ENCODE results near the gene GRID1.
A peak's percentile ranks its signal among the peaks of the same experiment; 100 is the strongest.

GRCh38 chr10:85916286-85916685 lies 450.3 kb downstream of the GRID1 start:
- TF ChIP-seq GATA2 (IDR thresholded peaks at IDR 0.05; ENCODE audit: low read depth, low read length) (0 out of 2 replicates have a peak, but pooled peaks have one; percentile 15), GATA3 (IDR thresholded peaks at IDR 0.05; ENCODE audit: low read depth, low read length) (no peak)

Data from SH-SY5Y (cell line).